ENCODE measurements around the gene LRP1B.

GRCh38 chr2:140604788-140605187 lies 1526.0 kb downstream of the LRP1B start:
- TF ChIP-seq EZH2 (IDR thresholded peaks at IDR 0.05; ENCODE audit: borderline replicate concordance, low read length) (no peak), CTCF (conservative IDR thresholded peaks at IDR 0.05 in 1 of 2, IDR thresholded peaks at IDR 0.05 in 1 of 2; ENCODE audit: extremely low read depth in 1 of 2, insufficient read depth in 1 of 2, low read depth in 1 of 2, low read length in 2 of 2) (no peak)
